ENCODE measurements around the gene COPS2. TPM values are rescaled to one million over a fixed set of nuclear protein-coding genes. Genes with fewer than 3 reads are reported as not detected.
A peak's percentile ranks its signal among the peaks of the same experiment; 100 is the strongest.

COPS2 gene
- total and polyA plus RNA-seq, 10 of the 15 experiments (the other 5 are each of a cell fraction or from before 2014, with no cell fraction given): 31.5 to 115 (median 76.3) TPM

- H3K36me3 ChIP-seq (ENCODE audit: control insufficient read depth in 2 of 2, insufficient read depth in 2 of 2, low read length in 1 of 2): peaks cover 9 to 15% of the 10 kb centered on the region in 2 experiments
- intact Hi-C loops (cut with micrococcal nuclease; ENCODE audit: unreplicated experiment) (loop anchor here (2.0 to 5.0 kb wide), 2 partner anchors 99 to 285 kb away; partner anchors contain the start of gene SECISBP2L), in situ Hi-C loops (cut with MboI) (no loop called here)
- no peaks in the 10 kb centered on the region for H4K20me1 ChIP-seq (ENCODE audit: control insufficient read depth, insufficient read depth)
- H3K4me3 ChIP-seq: no peak overlapping the region
- H3K4me1 ChIP-seq (ENCODE audit: control insufficient read depth, insufficient read depth, low read length): no peaks in the 10 kb centered on the region
- RAD21 ChIA-PET (ENCODE audit: unreplicated experiment): interaction anchor here (0.8 to 3.7 kb wide), 19 partner anchors 9 to 791 kb away, joined by 3 to 25 read pairs (median 4); partner anchors contain the start of genes COPS2, EID1 and FGF7
- FAIRE-seq (no peak), ATAC-seq (peak; percentile 75), DNase-seq (ENCODE audit: low read depth, low spot score) (no peak)
- WGBS (ENCODE audit: insufficient coverage, insufficient replicate concordance, low lambda C conversion rate, missing lambda C conversion rate): 5% methylated on average over 3 of the region's 3 CpGs
- TF ChIP-seq BCL11A (IDR thresholded peaks at IDR 0.05; ENCODE audit: low read depth, low read length): no peak
- TF ChIP-seq RAD21 (IDR thresholded peaks at IDR 0.05; ENCODE audit: insufficient read depth, low read depth, low read length): peak; percentile 57
- TF ChIP-seq SMC3 (IDR thresholded peaks at IDR 0.05; ENCODE audit: borderline replicate concordance, low read length): peak; percentile 49; the same call in 1 of the 2 replicates
- 0 out of 2 replicates have a peak, but pooled peaks have one; percentile 18 for TF ChIP-seq PKNOX1 (IDR thresholded peaks at IDR 0.05)
- peak; percentile 59 to 64 (median 63); a peak in 5 of 6 replicates for TF ChIP-seq CTCF (IDR thresholded peaks at IDR 0.05 in 2 of 3, conservative IDR thresholded peaks at IDR 0.05 in 1 of 3; ENCODE audit: control insufficient read depth in 2 of 3, extremely low read depth in 1 of 3, insufficient read depth in 1 of 3, low read depth in 3 of 3, low read length in 3 of 3)
- TF ChIP-seq ZNF24 (IDR thresholded peaks at IDR 0.05): 0 out of 2 replicates have a peak, but pooled peaks have one; percentile 14
- CTCF ChIA-PET: interaction anchor here (0.6 to 4.8 kb wide), 50 partner anchors 9 to 1950 kb away, joined by 3 to 95 read pairs (median 4); partner anchors contain the start of genes CEP152, COPS2, EID1 and SECISBP2L
- H3K27me3 ChIP-seq (replicated peaks in 1 of 2; ENCODE audit: control insufficient read depth in 2 of 2, insufficient read depth in 2 of 2, low read length in 1 of 2): no peaks in the 10 kb centered on the region
- POLR2A ChIA-PET: interaction anchor here (1.1 to 1.8 kb wide), 3 partner anchors 9 to 100 kb away, joined by 3 to 8 read pairs (median 3); partner anchors contain the start of genes COPS2 and SECISBP2L
- H2AFZ ChIP-seq (ENCODE audit: control insufficient read depth, low read depth, low read length): no peak overlapping the region
- H3K79me2 ChIP-seq (ENCODE audit: control insufficient read depth, insufficient read depth, low read length): peaks cover 57% of the 10 kb centered on the region
- no peaks in the 10 kb centered on the region for H3K9me3 ChIP-seq (replicated peaks; ENCODE audit: control insufficient read depth, insufficient read depth, low read length)
- H3K9ac ChIP-seq (ENCODE audit: control insufficient read depth, insufficient read depth, low read length): no peak overlapping the region
- no TSS peak for BruUV-seq (replicated peaks)
- no peak overlapping the region for H3K4me2 ChIP-seq (ENCODE audit: control insufficient read depth, insufficient read depth)
- H3K27ac ChIP-seq (ENCODE audit: control insufficient read depth, insufficient read depth): no peak overlapping the region
- SMC1A ChIA-PET (ENCODE audit: uncharacterized antibody, unreplicated experiment): interaction anchor here (0.6 to 4.0 kb wide), 25 partner anchors 9 to 852 kb away, joined by 3 to 47 read pairs (median 4); partner anchors contain the start of genes COPS2, EID1 and FGF7
Measured at GRCh38 chr15:49145651-49146609, 9.5 kb downstream of the COPS2 start.
